Measurements from ENCODE around the gene EN1.

DNA sequence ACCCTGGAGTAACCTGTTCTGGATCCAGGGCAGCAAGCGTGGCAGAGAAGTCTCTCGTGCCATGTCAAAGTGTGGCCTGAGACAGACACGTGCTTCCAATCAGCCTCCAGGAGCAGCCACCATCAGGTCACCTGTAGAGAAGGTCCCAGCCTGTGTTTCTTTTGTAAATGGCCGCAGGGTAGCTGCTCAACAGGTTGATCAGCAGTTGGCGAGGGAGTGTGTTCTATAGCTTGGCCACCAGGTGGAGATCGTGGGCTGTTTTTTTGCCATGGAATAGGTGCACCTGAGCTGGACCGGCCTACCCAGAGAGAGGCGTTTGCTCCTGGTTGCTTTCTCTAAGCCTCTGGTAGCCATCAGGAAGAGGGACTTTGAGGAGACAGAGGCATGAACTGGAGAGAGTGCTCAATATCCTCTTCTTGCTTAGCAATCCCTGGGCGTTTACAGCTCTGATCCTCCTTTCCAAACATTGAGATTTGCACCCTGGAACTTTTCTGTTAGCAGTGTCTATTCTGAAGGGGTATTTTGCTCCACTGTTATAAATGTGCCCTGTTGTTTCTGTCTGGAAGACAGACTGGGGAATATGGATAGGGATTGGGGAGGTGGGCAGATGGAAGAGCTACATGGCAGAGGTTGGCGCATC lies 34.2 kb upstream of the EN1 start:
- TF ChIP-seq, protein P1, sequence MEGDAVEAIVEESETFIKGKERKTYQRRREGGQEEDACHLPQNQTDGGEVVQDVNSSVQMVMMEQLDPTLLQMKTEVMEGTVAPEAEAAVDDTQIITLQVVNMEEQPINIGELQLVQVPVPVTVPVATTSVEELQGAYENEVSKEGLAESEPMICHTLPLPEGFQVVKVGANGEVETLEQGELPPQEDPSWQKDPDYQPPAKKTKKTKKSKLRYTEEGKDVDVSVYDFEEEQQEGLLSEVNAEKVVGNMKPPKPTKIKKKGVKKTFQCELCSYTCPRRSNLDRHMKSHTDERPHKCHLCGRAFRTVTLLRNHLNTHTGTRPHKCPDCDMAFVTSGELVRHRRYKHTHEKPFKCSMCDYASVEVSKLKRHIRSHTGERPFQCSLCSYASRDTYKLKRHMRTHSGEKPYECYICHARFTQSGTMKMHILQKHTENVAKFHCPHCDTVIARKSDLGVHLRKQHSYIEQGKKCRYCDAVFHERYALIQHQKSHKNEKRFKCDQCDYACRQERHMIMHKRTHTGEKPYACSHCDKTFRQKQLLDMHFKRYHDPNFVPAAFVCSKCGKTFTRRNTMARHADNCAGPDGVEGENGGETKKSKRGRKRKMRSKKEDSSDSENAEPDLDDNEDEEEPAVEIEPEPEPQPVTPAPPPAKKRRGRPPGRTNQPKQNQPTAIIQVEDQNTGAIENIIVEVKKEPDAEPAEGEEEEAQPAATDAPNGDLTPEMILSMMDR (conservative IDR thresholded peaks at IDR 0.05 in 1 of 2, IDR thresholded peaks at IDR 0.05 in 1 of 2; ENCODE audit: extremely low read depth in 1 of 2, insufficient read depth in 1 of 2, low read depth in 1 of 2, low read length in 2 of 2), result peak; percentile 83 to 86
- no peak for TF ChIP-seq EZH2 (IDR thresholded peaks at IDR 0.05; ENCODE audit: borderline replicate concordance, low read length)
